HUES64 (cell line): ENCODE measurements around the gene THSD4.
"Not testable (repeated sequence)": the region's sequence is repeated elsewhere in the genome, so short reads cannot be mapped to it uniquely, and the experiment has no call there.

ENCODE experiments used
- H3K27ac ChIP-seq: 2 replicates; pipeline ENCODE4 v1.7.0; 2013; ENCODE audit warnings: low read depth, low read length, inconsistent platforms
- H3K27me3 ChIP-seq: 2 replicates; pipeline ENCODE4 v1.6.1; 2013; ENCODE audit warnings: mild to moderate bottlenecking, low read length; ENCODE audit not compliant: insufficient read depth
- H3K36me3 ChIP-seq: 2 replicates; pipeline ENCODE4 v1.6.1; 2013; ENCODE audit warnings: mild to moderate bottlenecking, low read length; ENCODE audit not compliant: insufficient read depth
- H3K4me1 ChIP-seq: 2 replicates; pipeline ENCODE4 v1.6.1; 2013; ENCODE audit warnings: mild to moderate bottlenecking, low read length, moderate library complexity; ENCODE audit not compliant: insufficient read depth
- H3K4me3 ChIP-seq: 2 replicates; pipeline ENCODE4 v1.5.1; 2013; ENCODE audit warnings: mild to moderate bottlenecking, low read length, moderate library complexity
- H3K9ac ChIP-seq: 2 replicates; pipeline ENCODE4 v1.6.1; 2013; ENCODE audit warnings: mild to moderate bottlenecking, low read depth, low read length
- H3K9me3 ChIP-seq: 2 replicates; pipeline ENCODE4 v1.6.1; 2013; ENCODE audit warnings: low read depth, low read length; ENCODE audit not compliant: insufficient read depth
- WGBS: fragments of 150-250, 120-280 bp; methylation state at CpG from one replicate; pipeline ENCODE4 v1.1.7; 2013; ENCODE audit warnings: missing lambda C conversion rate; 5-methylcytosine and 5-hydroxymethylcytosine counted together

The THSD4 gene

DNA sequence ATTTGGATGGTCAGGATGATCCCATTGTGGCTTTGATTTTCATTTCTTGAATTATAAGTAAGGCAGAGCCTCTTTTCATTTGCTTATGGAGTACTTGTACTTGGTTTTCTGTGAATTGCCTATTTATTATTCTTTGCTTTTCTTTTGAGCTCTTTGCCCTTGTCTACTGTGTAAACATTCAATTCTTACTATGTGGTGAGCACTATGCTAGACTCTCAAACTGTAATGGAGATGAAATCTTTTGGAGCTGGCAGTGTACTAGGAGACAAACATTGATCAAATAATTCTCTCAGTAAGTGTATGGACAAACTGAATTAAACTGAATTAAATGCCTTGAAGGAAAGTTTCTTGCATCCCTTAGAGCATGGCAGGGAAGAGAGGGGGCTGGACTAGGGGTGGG, 608.1 kb downstream of the THSD4 start:
- Histone ChIP-seq H3K36me3 (no peaks in the 10 kb centered on the region), H3K4me1 (no peaks in the 10 kb centered on the region), H3K4me3 (no peak overlapping the region), H3K27me3 (no peaks in the 10 kb centered on the region), H3K9me3 (no peaks in the 10 kb centered on the region), H3K9ac (no peak overlapping the region), H3K27ac (no peak overlapping the region)

DNA sequence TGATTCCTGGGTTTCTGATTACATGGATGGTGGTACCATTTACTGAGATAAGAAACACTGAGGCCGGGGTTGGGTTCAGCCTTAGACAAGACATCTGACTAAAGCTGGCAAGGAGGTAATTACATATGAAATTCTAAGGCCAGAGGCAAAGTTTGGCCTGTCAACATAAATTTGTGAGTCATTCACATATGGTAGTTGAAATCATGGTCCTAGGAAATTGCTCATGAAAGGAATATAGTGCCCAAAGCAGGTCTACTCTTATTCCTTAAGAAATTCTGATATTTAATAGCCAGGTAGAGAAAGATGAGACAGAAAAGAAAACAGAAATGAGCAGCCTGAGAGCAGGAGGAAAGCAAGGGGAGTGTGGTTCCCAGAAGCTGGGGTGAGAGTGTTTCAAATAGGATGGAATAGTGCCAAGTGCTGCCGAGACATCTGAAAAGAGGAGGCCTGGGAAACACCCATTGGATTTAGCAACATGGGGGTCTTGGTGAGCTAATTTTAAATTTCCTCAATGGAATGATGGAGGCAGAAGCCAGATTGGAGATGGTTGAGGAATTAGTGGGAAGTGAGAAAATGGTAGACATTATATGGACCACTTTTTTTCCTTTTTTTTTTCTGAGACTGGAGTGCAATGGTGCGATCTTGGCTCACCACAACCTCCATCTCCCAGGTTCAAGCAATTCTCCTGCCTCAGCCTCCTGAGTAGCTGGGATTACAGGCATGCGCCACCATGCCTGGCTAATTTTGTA, 610.1 kb downstream of the THSD4 start:
- H3K27ac ChIP-seq, H3K9ac ChIP-seq, H3K36me3 ChIP-seq, H3K4me1 ChIP-seq, H3K4me3 ChIP-seq, H3K9me3 ChIP-seq, H3K27me3 ChIP-seq: not testable (repeated sequence)
- WGBS = 95% methylated on average over 4 of the region's 4 CpGs

DNA sequence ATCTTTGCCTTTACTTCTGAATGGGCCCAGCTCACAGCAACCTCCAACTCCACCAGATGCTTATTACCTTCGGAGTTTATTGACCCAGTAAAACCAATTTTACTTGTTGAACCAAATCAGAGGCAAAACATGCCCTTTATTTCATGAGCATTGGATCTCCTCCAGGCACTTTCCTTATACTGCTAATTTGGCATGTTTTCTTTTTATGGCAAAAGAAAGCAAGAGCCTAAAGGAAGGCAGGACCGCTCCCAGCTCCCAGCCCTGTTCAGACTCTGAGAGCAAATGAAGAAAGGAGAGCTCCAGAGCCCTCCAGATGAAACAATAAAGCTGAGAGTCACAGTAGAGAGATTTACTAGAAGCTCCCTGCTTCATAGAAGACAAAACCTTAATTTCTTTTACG, 613.6 kb downstream of the THSD4 start:
- WGBS = 89% methylated on average over 3 of the region's 3 CpGs
- Histone ChIP-seq H3K9me3 (no peaks in the 10 kb centered on the region), H3K4me1 (no peaks in the 10 kb centered on the region), H3K9ac (no peak overlapping the region), H3K27me3 (no peaks in the 10 kb centered on the region), H3K4me3 (no peak overlapping the region), H3K36me3 (no peaks in the 10 kb centered on the region), H3K27ac (no peak overlapping the region)

DNA sequence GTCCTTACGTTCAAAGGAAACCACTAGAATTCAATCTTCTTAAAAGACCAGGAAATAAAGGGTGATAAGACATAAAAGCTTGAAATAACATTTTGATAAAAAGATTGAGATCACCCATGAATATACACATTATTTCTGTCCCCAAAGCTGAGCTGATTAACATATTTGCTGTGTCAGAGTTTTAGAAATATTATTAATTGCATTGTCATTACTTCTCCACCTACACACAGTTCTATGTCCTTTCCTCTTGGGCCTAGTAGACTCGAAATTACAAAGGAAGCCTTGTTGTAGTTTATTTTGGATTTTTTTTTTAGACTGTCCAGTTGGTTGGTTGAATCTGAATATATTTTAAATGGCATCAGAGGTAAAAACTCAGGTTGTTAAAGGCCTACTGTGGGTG, 614.0 kb downstream of the THSD4 start:
- no peak overlapping the region for H3K4me3 ChIP-seq
- no peaks in the 10 kb centered on the region for H3K4me1 ChIP-seq
- H3K9me3 ChIP-seq = no peaks in the 10 kb centered on the region
- H3K27me3 ChIP-seq = no peaks in the 10 kb centered on the region
- no peak overlapping the region for H3K27ac ChIP-seq
- H3K9ac ChIP-seq = no peak overlapping the region
- H3K36me3 ChIP-seq = no peaks in the 10 kb centered on the region
- 100% methylated on average over 2 of the region's 2 CpGs for WGBS

DNA sequence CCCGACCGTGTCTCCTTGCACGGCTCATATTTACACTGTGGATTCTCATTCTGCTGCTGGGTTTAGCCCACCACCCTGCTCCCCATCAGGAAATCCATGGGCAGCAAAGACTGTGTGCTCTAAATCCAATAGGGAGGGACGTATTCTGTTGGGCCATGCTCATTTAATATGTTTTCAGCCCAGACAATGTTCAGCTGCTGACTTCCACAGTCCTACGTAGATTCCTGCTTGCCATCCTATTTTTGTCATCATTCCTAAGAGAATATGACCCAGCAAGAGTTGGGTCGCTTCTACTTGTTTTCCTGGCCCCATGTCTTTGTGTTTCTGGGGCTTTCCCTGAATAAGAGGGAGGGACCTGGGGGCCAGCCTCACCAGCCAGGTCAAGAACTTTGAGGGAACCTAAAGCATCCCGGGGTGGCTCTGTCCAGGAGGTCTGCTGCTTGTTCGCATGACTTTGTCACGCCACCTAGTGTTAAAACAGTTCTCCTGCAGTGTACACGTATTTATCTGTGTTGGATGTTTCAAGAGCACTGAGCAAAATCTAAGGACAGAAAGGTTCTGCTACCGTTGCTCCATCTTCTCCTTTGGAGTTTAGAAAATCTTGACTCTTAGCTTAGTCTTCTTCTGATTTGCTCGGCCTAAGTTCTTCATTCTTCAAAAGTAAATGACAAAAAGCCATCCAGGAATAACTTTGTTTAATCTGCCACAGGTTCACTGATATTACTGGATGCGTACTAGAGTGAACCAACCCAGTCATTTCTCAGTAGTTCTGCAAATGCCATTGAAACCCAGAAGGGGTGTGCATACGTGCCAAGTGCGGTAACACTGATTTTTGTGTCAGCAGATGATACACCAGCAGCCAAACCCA, 615.2 kb downstream of the THSD4 start:
- H3K27ac ChIP-seq = no peak overlapping the region
- H3K9me3 ChIP-seq = no peaks in the 10 kb centered on the region
- no peak overlapping the region for H3K4me3 ChIP-seq
- no peaks in the 10 kb centered on the region for H3K4me1 ChIP-seq
- peaks cover under 1% of the 10 kb centered on the region; the same call in 1 of the 2 replicates for H3K27me3 ChIP-seq
- no peak overlapping the region for H3K9ac ChIP-seq
- WGBS = 58% methylated on average over 15 of the region's 15 CpGs
- no peaks in the 10 kb centered on the region for H3K36me3 ChIP-seq

DNA sequence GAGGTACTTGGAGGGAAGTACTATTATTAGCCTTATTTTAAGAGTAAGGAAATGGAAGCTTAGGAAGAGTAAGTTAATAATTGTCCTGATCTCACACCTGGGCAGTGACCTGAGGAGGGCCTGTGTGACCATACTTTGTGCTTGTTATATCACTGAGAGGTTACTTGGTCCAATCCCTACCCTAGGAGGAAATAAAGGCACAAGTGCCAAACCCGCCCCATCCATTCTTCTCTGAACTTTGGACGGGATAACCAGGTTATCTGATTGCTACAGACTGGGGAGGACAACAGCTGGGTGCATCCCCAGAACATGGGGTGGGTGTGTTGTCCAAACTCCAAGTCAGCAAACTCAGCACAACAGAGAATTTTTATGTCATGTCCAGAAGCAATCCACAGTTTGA, 617.4 kb downstream of the THSD4 start:
- no peaks in the 10 kb centered on the region for H3K36me3 ChIP-seq
- WGBS = 86% methylated on average over 2 of the region's 2 CpGs
- no peak overlapping the region for H3K9ac ChIP-seq
- H3K4me3 ChIP-seq = no peak overlapping the region
- no peaks in the 10 kb centered on the region for H3K9me3 ChIP-seq
- peaks cover 10% of the 10 kb centered on the region; the same call in 1 of the 2 replicates for H3K27me3 ChIP-seq
- no peak overlapping the region for H3K27ac ChIP-seq
- H3K4me1 ChIP-seq = no peaks in the 10 kb centered on the region

DNA sequence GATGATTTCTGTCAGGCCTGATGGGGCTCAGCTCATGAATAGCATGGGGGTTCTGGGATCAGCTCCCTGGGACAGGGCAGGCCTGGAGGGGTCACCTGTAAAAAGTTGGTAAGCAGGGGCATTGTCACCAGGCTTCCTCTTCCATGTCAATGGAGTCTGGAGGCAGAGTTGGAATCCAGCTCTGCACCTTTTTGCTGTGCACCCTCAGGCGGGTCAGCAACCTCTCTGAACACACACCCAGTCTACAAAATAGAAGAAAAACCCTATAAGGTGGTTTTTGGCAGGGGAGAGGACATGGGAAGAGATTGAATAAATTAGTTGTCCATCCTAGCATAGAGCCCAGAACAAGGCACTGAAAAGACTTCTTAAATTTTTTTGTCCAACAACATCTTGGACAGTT, 617.9 kb downstream of the THSD4 start:
- Histone ChIP-seq H3K4me1 (no peaks in the 10 kb centered on the region), H3K9ac (no peak overlapping the region), H3K9me3 (no peaks in the 10 kb centered on the region), H3K36me3 (no peaks in the 10 kb centered on the region), H3K27ac (no peak overlapping the region), H3K4me3 (no peak overlapping the region), H3K27me3 (peaks cover 10% of the 10 kb centered on the region; the same call in 1 of the 2 replicates)
- no CpG with 5 or more reads among the region's 1 CpG for WGBS

DNA sequence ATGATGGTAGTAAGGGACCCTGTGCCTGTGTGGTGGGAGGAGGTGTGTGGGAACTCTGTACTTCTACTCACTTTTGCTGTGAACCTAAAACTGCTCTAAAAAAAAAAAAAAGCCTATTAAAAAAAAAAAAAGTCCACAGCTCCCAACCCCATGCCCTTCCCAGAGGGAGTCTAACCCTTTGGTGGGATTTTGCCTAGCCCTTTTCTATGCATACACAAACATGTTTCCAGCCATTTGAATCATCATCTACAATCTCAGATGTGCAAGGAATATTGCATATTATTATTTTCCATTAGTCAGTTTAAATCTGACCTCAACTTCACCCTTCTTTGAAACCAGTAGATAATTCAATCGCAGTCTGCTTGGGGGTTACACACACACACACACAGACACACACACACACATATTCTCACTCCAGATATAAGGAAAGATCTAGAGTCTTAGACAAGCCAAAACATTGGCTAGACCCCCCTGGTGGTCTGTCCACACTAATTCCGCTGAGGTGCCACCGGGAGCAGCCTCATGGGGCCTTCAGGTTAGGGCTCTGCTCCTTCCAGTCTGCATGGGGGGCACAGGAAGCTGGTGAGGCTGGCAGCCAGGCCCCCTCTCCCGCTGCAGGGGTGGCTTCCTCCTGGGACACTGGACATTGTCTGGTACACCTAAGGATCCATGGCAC, 619.6 kb downstream of the THSD4 start:
- no peak overlapping the region for H3K4me3 ChIP-seq
- no peaks in the 10 kb centered on the region for H3K36me3 ChIP-seq
- peaks cover 10% of the 10 kb centered on the region; the same call in 1 of the 2 replicates for H3K27me3 ChIP-seq
- no peak overlapping the region for H3K27ac ChIP-seq
- no peaks in the 10 kb centered on the region for H3K4me1 ChIP-seq
- 88% methylated on average over 4 of the region's 4 CpGs for WGBS
- no peak overlapping the region for H3K9ac ChIP-seq
- no peaks in the 10 kb centered on the region for H3K9me3 ChIP-seq

DNA sequence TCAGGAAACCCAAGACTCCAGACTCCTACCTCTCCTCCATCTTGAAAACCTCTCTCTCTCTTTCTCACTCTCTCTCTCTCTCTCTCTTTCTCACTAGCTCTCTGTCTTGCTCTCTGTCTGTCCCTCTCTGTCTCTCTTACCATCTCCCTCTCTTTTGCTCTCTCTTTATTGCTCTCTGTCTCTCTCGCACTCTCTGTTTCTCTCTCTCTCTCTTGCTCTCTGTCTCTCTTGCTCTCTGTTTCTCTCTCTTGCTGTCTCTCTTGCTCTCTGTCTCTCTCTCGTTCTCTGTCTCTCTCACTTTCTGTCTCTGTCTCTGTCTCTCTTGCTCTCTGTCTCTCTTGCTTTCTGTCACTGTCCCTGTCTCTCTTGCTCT, 620.1 kb downstream of the THSD4 start:
- Histone ChIP-seq H3K27ac (no peak overlapping the region), H3K36me3 (no peaks in the 10 kb centered on the region), H3K9ac (no peak overlapping the region), H3K27me3 (peaks cover 10% of the 10 kb centered on the region; the same call in 1 of the 2 replicates), H3K9me3 (no peaks in the 10 kb centered on the region), H3K4me1 (no peaks in the 10 kb centered on the region), H3K4me3 (no peak overlapping the region)
- WGBS = 92% methylated on average over 2 of the region's 2 CpGs

DNA sequence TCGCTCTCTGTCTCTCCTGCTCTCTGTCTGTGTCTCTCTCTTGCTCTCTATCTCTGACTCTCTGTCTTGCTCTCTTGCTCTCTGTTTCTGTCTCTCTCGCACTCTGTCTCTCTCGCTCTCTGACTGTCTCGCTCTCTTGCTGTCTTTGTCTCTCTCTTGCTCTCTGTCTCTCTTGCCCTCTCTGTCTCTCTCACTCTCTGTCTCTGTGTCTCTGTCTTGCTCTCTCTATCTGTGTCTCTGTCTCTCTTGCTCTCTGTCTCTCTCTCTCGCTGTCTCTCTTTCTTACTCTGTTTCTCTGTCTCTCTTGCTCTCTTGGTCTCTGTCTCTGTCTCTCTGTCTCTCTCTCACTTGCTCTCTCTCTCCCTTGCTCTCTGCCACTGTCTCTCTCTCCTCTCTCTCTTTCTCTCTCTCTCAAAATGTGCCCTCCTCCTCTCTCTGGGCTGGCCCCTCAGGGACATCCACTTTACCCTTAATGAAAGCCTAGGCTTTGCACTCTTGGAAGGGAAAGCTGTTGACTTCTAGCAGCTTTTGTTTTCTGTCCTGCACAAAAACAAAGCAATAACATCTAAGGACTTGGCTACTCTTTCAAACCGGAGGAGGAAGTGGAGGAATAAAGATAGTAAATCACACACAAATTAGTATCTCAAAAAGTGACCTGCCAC, 621.1 kb downstream of the THSD4 start:
- WGBS = 92% methylated on average over 5 of the region's 6 CpGs
- Histone ChIP-seq H3K27ac (no peak overlapping the region), H3K36me3 (no peaks in the 10 kb centered on the region), H3K27me3 (peaks cover 10% of the 10 kb centered on the region; the same call in 1 of the 2 replicates), H3K9ac (no peak overlapping the region), H3K4me3 (no peak overlapping the region), H3K4me1 (no peaks in the 10 kb centered on the region), H3K9me3 (no peaks in the 10 kb centered on the region)

DNA sequence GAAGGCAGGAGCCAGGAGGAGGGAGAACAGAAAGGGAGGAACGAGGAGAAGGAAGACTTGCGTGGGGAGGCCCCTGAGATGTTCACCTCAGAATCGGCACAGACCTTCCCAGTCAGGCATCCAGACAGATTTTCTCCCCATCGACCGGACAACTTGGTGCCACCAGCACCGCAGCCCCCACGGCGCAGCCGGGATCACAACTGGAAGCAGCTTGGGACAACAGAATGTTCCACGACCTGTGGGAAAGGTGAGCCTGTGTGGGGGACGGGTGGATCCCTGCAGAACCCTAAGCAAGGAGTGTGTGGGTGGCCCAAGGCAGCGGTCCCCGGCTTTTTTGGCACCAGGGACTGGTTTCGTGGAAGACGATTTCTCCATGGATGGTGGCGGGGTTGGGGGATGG, 622.5 kb downstream of the THSD4 start:
- H3K27me3 ChIP-seq = peaks cover 10% of the 10 kb centered on the region; the same call in 1 of the 2 replicates
- no peaks in the 10 kb centered on the region for H3K36me3 ChIP-seq
- H3K4me1 ChIP-seq = no peaks in the 10 kb centered on the region
- 95% methylated on average over 16 of the region's 16 CpGs for WGBS
- H3K9ac ChIP-seq = no peak overlapping the region
- H3K27ac ChIP-seq = no peak overlapping the region
- no peaks in the 10 kb centered on the region for H3K9me3 ChIP-seq
- H3K4me3 ChIP-seq = no peak overlapping the region
